COLO668 (cell line): ENCODE measurements around the gene CCDC183.
A peak's percentile ranks its signal among the peaks of the same experiment; 100 is the strongest.

Experiments used
- DNase-seq: peaks from one replicate; lab custom pipeline; 2025; ENCODE audit not compliant: unreplicated experiment; lab: John Stamatoyannopoulos, UW

Gene CCDC183

GRCh38 chr9:136847826-136848392 is 51.8 kb downstream of the CCDC183 start:
- peak; percentile 93 for DNase-seq

- DNase-seq: peak; percentile 76
Measured at GRCh38 chr9:136848393-136849037, 52.4 kb downstream of the CCDC183 start.

- peak; percentile 98 for DNase-seq
Measured at GRCh38 chr9:136849038-136849959, 53.2 kb downstream of the CCDC183 start, which contains the start of gene PHPT1. TSS of gene PHPT1 (plus strand) at chr9:136849409. CDS start at chr9:136849431, 22 bp downstream.

GRCh38 chr9:136849960-136850865 is 54.1 kb downstream of the CCDC183 start:
- no peak for DNase-seq

- DNase-seq: no peak
Measured at GRCh38 chr9:136850866-136851775, 55.0 kb downstream of the CCDC183 start.

GRCh38 chr9:136851941-136852663 is 56.0 kb downstream of the CCDC183 start, which contains the start of gene MAMDC4:
TSS of gene MAMDC4 (plus strand) at chr9:136852346. CDS start at chr9:136852417, 71 bp downstream.
- DNase-seq: no peak

GRCh38 chr9:136852664-136853595 is 56.8 kb downstream of the CCDC183 start:
- DNase-seq: no peak

- DNase-seq: no peak
Measured at GRCh38 chr9:136853596-136854112, 57.5 kb downstream of the CCDC183 start.

GRCh38 chr9:136854113-136854841 is 58.1 kb downstream of the CCDC183 start:
- no peak for DNase-seq

GRCh38 chr9:136854842-136855460 is 58.8 kb downstream of the CCDC183 start:
- no peak for DNase-seq

- no peak for DNase-seq
Measured at GRCh38 chr9:136855461-136856078, 59.4 kb downstream of the CCDC183 start.

- DNase-seq: peak; percentile 17
Measured at GRCh38 chr9:136856079-136856476, 59.9 kb downstream of the CCDC183 start.

GRCh38 chr9:136856541-136857141 is 60.5 kb downstream of the CCDC183 start:
- DNase-seq: no peak

- no peak for DNase-seq
Measured at GRCh38 chr9:136857166-136857565, 61.0 kb downstream of the CCDC183 start.
